Suprapubic skin (tissue), 4 donors: ENCODE data around the gene SNX9. TPM values are rescaled to one million over a fixed set of nuclear protein-coding genes. Genes with fewer than 3 reads are reported as not detected.
A peak's percentile ranks its signal among the peaks of the same experiment; 100 is the strongest.
"Not testable (repeated sequence)": the region's sequence is repeated elsewhere in the genome, so short reads cannot be mapped to it uniquely, and the experiment has no call there.

Source experiments
- DNase-seq, 2 donors: peaks; one replicate each; pipeline ENCODE4 v3.0.0-alpha.2; 2019; ENCODE audit warnings: low spot score in 2 of 2
- H3K27ac ChIP-seq: fragments of 200-600 bp; sonication (generic); one replicate; pipeline ENCODE4 v1.5.1; 2019
- H3K27me3 ChIP-seq: fragments of 200-600 bp; sonication (generic); one replicate; pipeline ENCODE4 v1.5.1; 2019
- H3K36me3 ChIP-seq: fragments of 200-600 bp; sonication (generic); one replicate; pipeline ENCODE4 v1.5.1; 2019
- H3K4me1 ChIP-seq: fragments of 200-600 bp; sonication (generic); one replicate; pipeline ENCODE4 v1.5.1; 2019
- H3K4me3 ChIP-seq: fragments of 200-600 bp; sonication (generic); one replicate; pipeline ENCODE4 v1.5.1; 2019; ENCODE audit warnings: mild to moderate bottlenecking
- H3K9me3 ChIP-seq: fragments of 200-600 bp; sonication (generic); one replicate; pipeline ENCODE4 v1.5.1; 2019
- CTCF ChIP-seq, 2 donors: fragments of 200-600 bp in 1 of 2; fragments of 450-650 bp in 1 of 2; sonication (generic) in 1 of 2; IDR thresholded peaks; one replicate each; pipeline ENCODE4 v1.5.1; 2016 to 2019; ENCODE audit warnings: antibody characterized with exemption in 2 of 2, mild to moderate bottlenecking in 1 of 2, moderate library complexity in 1 of 2
- EP300 ChIP-seq: sonication (generic); formaldehyde crosslinking; IDR thresholded peaks from one replicate; pipeline ENCODE4 v1.6.1; 2017; ENCODE audit warnings: antibody characterized with exemption
- POLR2A ChIP-seq, 2 donors: fragments of 450-650 bp; IDR thresholded peaks; one replicate each; pipeline ENCODE4 v1.6.1; 2017; ENCODE audit warnings: antibody characterized with exemption in 2 of 2, mild to moderate bottlenecking in 2 of 2, moderate library complexity in 2 of 2
- POLR2AphosphoS5 ChIP-seq, 3 donors: sonication (generic); formaldehyde crosslinking; IDR thresholded peaks; one replicate each; pipeline ENCODE4 v1.6.1; 2017; ENCODE audit warnings: antibody characterized with exemption in 3 of 3
- WGBS: methylation state at CpG from one replicate; pipeline ENCODE4 v1.1.5; 2018; 5-methylcytosine and 5-hydroxymethylcytosine counted together
- total RNA-seq, 4 donors: library from RNA; depleted of rRNA; stranded (reverse); fragments of >200 nt; gene quantifications; one replicate each; pipeline ENCODE4 v1.1.0, GENCODE V29; 2016

The SNX9 gene
- total RNA-seq, 4 donors from 2014 or later: 30.4 to 44.2 (median 35.8) TPM

DNA sequence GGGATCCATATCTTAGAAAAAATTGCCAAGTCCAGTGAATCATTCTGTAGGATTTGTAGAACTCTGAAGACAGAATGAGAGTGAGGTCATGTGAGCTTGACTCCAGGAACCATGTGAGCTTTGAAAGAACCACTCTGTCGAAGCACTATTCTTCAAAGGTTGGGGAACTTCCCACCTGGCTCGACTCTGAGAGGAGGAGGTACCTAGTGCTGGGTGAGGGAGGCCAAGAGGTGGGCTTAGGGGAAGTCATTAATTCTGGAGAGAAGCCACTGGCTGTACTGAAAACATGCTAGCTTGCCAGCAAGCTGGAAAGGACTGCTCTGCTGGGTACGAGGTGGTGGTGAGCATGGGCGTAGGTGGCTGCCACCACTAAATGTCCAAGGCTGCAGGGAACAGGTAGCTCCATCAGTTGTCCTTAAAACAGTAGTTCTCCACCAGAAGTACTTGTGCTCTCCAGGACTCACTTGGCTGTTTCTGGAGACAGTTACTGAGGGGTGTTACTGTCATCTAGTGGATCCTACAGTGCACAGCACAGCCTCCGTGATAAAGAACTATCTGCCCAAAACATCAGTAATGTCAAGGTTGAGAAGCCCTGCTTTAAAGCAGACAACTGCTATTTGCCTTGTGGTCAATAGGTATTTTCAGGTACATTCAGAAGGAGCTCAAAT lies 124.0 kb downstream of the SNX9 start:
- DNase-seq: no peak
- Histone ChIP-seq H3K9me3 (no peaks in the 10 kb centered on the region), H3K4me1 (no peaks in the 10 kb centered on the region), H3K27ac (no peak overlapping the region), H3K27me3 (no peaks in the 10 kb centered on the region), H3K36me3 (peaks cover 38% of the 10 kb centered on the region), H3K4me3 (no peak overlapping the region)
- TF ChIP-seq EP300 (no peak), CTCF (IDR thresholded peaks at IDR 0.05) (peak; percentile 34 to 38)
- 61% methylated on average over 5 of the region's 5 CpGs for WGBS

DNA sequence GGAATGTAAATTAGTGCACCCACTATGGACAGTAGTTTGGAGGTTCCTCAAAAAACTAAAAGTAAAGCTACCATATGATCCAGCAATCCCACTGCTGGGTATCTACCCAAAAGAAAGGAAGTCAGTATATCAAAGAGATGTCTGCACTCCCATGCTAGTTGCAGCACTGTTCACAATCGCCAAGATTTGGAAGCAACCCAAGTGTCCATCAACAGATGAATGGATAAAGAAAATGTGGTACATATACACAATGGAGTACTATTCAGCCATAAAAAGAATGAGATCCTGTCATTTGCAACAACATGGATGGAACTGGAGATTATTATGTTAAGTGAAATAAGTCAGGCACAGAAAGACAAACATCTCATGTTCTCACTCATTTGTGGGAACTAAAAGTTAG lies 127.9 kb downstream of the SNX9 start:
- not testable (repeated sequence) for H3K27ac ChIP-seq, H3K4me3 ChIP-seq, DNase-seq, H3K4me1 ChIP-seq, H3K36me3 ChIP-seq, H3K27me3 ChIP-seq, H3K9me3 ChIP-seq
- WGBS: 70% methylated on average over 1 of the region's 1 CpG

GRCh38 chr6:157951828-157952227 lies 128.8 kb downstream of the SNX9 start:
- no peak for TF ChIP-seq CTCF (IDR thresholded peaks at IDR 0.05)
- no peak for TF ChIP-seq EP300
- TF ChIP-seq POLR2AphosphoS5 (IDR thresholded peaks at IDR 0.05): no peak
- TF ChIP-seq POLR2A (IDR thresholded peaks at IDR 0.05): no peak
- H3K4me1 ChIP-seq: peaks cover 9% of the 10 kb centered on the region
- no peaks in the 10 kb centered on the region for H3K9me3 ChIP-seq
- no peaks in the 10 kb centered on the region for H3K36me3 ChIP-seq
- H3K4me3 ChIP-seq: no peak overlapping the region
- no peak for DNase-seq
- H3K27ac ChIP-seq: no peak overlapping the region
- no peaks in the 10 kb centered on the region for H3K27me3 ChIP-seq
- WGBS: 89% methylated on average over 9 of the region's 9 CpGs

GRCh38 chr6:157952861-157953351 lies 129.9 kb downstream of the SNX9 start:
- Histone ChIP-seq H3K9me3 (peaks cover 3% of the 10 kb centered on the region), H3K4me1 (peaks cover 9% of the 10 kb centered on the region), H3K36me3 (no peaks in the 10 kb centered on the region), H3K27ac (no peak overlapping the region), H3K27me3 (no peaks in the 10 kb centered on the region), H3K4me3 (no peak overlapping the region)
- no peak for TF ChIP-seq EP300
- TF ChIP-seq POLR2AphosphoS5 (IDR thresholded peaks at IDR 0.05): no peak
- no peak for TF ChIP-seq POLR2A (IDR thresholded peaks at IDR 0.05)
- no peak for TF ChIP-seq CTCF (IDR thresholded peaks at IDR 0.05)
- no peak for DNase-seq
- WGBS: 52% methylated on average over 7 of the region's 7 CpGs

GRCh38 chr6:157953580-157954091 lies 130.6 kb downstream of the SNX9 start:
- peak overlapping the region; percentile 29 for H3K4me3 ChIP-seq
- H3K27me3 ChIP-seq: no peaks in the 10 kb centered on the region
- TF ChIP-seq POLR2AphosphoS5 (IDR thresholded peaks at IDR 0.05) (no peak), POLR2A (IDR thresholded peaks at IDR 0.05) (no peak), EP300 (no peak), CTCF (IDR thresholded peaks at IDR 0.05) (no peak)
- 72% methylated on average over 7 of the region's 7 CpGs for WGBS
- H3K9me3 ChIP-seq: peaks cover 8% of the 10 kb centered on the region
- DNase-seq: no peak
- H3K4me1 ChIP-seq: peaks cover 9% of the 10 kb centered on the region
- no peaks in the 10 kb centered on the region for H3K36me3 ChIP-seq
- peak overlapping the region; percentile 18 for H3K27ac ChIP-seq
